Gastroesophageal sphincter (tissue), 3 donors: ENCODE data around the gene SETD1B.

Source experiments
- CTCF ChIP-seq, 4 experiments: fragments of 200-600 bp in 2 of 4; fragments of 450-650 bp in 2 of 4; sonication (generic) in 1 of 4; IDR thresholded peaks; one replicate each; pipeline ENCODE4 v1.5.1; 2017 to 2019; ENCODE audit warnings: antibody characterized with exemption in 4 of 4, mild to moderate bottlenecking in 2 of 4, moderate library complexity in 2 of 4
- EP300 ChIP-seq: sonication (generic); formaldehyde crosslinking; IDR thresholded peaks from one replicate; pipeline ENCODE4 v1.6.1; 2017; ENCODE audit warnings: antibody characterized with exemption, mild to moderate bottlenecking
- POLR2AphosphoS5 ChIP-seq: sonication (generic); formaldehyde crosslinking; IDR thresholded peaks from one replicate; pipeline ENCODE4 v1.6.1; 2017; ENCODE audit warnings: antibody characterized with exemption

- TF ChIP-seq POLR2AphosphoS5 (no peak), CTCF (IDR thresholded peaks at IDR 0.05) (no peak), EP300 (no peak)
These were observed 7.1 kb downstream of the SETD1B start for GRCh38 chr12:121810833-121811433.
